ENCODE data around the gene RAMP1.

The RAMP1 gene

DNA sequence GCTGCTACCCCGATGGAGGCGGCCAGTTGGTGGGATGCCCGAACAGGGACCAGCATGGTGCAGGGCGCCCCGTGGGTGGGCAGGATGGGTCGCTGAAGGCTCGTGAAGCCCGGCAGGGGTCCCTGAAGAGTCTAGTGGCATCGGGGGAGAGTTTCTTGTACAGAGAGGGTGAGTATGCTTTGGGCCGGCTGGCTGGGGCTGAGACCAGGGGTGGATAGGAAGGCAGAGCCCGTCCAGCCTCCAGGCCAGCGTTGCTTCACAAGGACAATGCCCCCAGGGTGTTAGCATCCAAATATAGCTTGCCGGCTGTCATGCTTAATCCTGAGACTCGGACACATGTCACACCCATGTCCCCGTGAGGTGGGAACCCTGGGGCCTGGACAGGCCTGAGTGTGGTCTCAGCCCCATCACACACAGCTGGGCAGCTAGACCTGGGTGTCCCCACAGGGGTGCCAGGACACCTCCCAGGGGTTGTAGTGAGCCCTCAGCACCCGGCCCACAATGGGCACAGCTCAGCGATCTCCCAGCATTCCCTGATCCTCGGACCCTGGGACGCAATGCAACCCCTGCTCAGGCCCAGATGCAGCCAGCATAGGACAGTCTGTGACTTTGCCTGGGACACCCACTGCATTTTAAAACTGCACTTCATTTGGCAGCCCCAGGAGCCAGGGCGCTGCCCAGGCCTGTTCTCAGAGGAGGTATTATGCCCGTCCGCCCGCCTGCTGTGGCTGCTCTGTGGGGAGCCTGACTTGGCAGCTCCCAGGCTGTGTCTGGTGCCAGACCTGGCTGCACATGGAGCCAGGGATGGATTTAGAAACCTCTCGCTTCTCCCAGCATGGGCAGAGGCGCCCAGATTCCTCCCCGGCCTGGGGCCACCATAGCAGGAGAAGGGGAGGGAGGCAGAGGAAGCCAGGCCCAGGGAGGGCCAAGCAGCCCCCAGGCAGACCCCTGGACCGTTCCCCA lies 36.4 kb downstream of the RAMP1 start:
- no peak for DNase-seq (ENCODE audit: low read depth in 2 of 2)

DNA sequence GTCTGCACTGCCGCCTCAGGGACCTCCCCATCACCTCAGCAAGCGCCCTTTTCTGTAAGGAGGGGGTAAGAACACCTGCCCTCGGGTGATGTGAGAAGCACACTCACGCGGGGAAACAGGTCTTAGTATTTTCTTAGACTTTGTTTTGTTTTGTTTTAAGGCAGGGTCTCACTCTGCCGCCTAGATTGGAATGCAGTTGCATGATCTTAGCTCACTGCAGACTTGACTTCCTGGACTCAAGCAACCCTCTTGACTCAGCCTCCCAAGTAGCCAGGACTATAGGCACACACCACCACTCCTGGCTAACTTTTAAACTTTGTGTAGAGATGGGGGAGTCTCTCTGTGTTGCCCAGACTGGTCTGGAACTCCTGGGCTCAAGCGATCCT lies 37.1 kb downstream of the RAMP1 start:
- no peak for DNase-seq (ENCODE audit: low read depth in 2 of 2)

DNA sequence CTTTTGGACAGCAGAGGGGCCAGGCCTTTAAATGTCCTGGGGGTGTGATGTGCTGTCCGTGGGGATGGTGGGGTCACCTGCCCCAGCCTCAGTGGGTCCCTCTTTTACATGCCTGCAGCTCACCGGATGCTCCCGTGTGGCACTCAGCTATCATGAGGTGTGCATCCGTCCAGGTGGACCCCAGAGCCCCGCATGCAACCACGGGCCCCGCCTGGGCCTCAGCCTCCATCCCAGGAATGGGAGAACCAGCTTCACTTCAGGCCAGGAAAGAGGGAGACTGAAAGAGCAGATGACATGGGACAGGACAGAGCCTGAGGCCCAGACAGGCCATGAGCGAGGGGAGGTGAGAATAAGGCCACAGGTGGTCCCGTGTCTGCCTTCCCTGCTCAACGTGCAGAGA lies 37.5 kb downstream of the RAMP1 start:
- DNase-seq (ENCODE audit: low read depth in 2 of 2): no peak

DNA sequence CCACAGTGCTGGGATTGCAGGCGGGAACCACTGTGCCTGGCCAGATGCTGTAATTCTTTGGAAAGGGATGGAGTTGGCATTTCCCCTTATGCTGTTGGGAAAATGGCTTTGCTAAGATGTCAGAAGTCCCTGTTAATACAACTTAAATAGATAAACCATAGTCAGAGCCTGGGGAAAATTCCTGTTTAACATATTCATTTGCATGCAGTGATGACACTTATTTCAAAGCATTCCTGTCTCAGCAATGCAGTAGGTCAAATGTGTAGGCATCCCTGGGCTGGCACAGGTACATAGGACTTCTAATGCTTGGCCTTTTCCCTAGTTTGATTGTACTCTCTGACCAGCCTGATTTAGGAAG lies 38.6 kb downstream of the RAMP1 start:
- no peak for DNase-seq (ENCODE audit: low read depth in 2 of 2)

DNA sequence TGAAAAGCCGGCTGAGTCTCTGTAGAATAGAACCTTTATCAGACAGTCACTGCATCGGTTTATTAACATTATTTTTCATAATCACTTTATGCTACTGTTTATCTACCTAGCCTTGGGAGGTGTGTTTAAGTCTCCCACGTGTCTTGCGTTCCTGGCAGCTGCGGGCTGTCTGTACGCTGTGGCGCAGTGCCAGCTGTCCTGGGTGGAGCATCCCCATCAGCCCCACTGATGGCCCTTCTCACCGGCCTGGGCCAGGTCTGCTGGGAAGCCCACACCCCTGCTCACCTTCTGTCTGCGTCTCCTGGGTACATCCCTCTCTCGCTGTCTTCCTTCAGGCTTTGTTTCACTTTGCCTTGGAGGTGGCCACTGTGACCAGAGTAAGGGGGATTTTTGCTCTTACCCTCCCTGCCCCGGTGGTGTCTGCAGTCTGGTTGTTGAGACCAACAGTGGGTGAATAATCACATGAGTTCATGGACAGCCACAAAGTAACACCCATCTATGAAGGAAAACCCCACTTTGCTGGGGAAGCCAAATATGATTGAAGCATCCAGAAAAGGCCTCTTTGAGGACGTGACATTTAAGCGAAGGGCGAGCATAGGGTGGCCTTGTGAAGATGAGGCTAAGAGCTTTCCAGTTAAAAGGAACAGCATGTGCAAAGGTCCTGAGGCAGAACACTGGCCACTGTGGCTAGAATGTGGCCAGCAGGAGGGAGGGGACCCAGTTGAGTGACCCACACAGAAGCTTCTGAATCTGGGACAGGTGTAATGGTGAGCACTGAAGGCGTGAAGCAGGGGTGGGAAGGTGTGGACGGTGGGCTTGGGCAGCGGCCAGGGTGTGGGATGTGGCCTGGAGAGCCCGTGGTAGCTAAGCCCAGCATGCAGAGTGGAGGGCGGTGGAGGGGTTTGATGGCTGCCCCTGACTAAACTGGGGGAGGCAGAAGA lies 41.7 kb downstream of the RAMP1 start:
- DNase-seq (ENCODE audit: low read depth in 2 of 2): no peak

DNA sequence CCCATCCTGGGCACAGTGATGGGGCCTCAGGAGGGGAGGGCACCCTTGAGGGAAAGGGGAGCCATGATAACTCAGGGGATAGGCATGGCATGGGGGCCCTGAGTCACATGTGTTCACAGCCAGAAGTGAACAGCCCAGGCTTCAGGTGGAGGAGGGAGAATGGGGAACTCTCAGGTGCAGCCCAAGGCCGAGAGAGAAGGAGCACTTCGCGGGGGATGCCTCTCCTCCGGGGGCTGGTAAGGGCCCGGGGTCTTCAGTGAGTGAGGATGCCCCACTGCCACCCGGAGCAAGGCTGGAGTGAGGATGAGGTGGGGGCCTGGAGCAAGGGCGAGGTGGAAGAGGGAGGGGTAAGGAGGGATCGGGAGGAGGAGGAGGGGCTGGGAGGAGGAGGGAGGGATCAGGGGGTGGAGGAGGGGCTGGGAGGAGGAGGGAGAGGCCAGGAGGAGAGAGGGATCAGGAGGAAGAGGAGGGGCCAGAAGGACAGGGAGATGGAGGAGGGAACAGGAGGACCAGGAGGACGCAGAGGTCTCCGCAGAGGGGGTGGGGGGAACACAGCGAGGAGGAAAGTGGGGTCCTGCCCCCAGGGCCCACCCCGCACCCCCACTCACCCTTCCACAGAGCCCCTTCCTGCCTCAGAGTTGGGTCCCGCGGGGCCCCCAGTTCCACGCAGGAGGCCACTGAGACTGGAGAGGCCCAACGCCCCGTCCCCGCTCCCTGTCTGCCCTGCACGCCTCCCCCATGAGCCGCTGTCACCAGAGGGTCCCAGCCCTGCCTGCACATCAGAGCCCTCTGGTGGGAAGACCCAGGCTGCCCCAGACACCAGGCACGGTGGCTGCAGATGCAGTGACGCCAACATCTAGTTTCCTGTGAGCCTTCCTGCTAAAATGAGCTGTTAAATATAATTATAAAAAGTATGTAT lies 42.8 kb downstream of the RAMP1 start:
- DNase-seq (ENCODE audit: low read depth in 2 of 2): no peak

DNA sequence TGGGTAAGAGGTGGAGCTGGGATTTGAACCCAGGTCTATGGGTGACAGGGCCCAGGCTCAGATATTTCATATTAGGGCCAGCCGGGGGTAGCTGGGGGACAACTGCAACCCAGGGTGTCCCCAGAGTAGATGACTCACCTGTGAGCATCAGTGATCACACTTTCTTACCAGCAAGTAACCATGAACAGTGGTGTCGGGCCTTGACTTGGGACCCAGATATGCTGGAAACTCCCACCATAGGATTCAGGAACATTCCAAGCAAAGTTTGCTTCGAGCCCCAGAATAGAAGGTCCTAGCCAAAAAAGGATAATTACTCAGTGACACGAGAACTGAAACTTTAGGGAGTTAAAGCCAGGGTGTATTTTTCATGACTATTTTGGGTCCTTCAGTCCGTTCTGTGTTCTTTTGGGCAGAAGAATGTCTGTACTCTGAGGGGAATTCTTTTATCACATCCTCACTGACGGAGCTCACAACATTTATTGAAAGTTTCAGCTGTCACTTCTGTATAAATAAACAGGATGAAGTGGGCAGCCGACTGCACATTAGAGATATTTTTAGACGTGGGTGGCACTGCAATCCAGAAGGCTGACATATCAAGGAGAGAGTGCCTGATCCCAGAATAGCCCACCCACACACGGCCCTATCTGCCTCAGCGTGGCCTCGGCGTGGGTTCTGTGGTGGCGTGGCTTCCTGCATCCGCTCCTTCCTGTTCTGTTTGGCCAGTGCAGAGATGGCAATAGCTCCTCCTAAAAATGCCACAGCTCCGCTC lies 45.6 kb downstream of the RAMP1 start:
- no peak for DNase-seq (ENCODE audit: low read depth in 2 of 2)

DNA sequence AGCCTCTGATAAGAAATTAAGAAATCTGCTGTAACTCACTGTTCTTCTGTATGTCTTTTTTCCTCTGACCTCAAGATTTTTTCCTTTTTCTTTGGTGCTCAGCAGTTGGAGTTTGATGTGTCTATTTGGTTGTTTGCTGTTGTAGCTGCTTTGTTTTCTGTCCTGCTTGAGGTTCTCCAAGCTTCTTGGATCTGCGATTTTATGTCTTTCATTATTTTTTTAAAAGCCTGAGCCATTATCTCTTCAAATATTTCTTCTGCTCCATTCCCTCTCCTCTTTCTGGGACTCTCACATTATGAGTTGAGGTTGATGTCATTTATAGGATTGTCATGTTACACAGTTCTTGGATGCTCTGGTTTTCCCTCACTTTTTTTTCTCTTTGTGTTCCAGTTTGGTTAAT lies 47.7 kb downstream of the RAMP1 start:
- no peak for DNase-seq (ENCODE audit: low read depth in 2 of 2)

DNA sequence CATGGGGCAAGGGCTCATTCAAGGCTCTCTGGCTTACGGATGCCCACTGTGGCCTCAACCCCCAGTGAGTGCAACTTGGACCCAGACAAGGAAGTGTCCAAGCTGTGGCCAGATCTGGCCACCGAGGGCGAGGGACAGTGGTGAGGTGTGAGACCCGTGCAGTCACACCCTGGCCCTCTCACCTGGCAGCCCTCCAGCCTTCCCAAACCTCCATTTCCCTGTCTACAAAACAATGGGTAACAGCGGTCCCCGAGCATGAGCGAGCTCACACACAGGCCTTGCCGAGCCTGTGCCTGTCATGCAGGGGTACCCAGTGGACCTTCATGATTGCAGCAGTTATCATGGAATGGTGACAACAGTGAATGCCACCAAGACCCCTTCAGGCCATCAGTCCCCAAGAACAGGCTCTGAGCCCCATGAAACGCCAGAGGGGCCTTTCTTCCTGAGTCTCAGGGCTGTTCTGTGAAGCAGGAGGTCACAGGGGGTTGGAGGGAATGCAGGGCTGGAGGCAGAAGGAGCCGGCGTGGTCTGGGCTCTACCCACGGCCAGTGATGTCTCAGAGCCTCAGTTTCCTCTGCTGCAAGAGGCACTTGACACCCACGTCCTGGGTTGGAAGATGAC lies 49.8 kb downstream of the RAMP1 start:
- DNase-seq (ENCODE audit: low read depth in 2 of 2): no peak

DNA sequence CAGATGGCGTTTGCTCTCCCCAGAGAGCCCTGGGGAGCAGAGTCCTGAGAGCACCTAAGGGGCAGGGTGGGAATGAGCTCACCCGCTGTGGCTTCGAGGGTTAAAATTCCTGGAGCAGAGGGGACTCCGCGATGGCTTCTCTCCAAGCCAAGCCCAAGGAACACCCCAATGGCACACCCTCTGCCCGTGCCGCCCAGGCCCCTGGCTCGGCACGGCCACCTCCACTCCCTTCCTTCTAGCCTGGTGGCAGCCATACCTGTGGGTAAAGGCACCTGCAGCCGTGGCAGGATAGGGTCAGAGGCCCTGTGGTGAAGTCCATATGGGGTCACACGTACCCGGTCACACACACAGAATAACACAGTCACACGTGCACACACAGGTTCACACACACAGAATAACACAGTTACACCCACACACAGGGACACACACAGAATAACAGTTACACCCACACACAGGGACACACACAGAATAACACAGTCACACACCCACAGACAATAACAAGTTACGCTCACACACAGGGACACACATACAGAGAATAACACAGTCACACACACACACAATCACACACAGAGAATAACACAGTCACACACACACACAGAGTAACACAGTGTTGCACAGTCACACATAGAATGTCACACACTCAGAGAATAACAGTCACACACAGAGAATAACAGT lies 50.5 kb downstream of the RAMP1 start:
- DNase-seq (ENCODE audit: low read depth in 2 of 2): no peak

DNA sequence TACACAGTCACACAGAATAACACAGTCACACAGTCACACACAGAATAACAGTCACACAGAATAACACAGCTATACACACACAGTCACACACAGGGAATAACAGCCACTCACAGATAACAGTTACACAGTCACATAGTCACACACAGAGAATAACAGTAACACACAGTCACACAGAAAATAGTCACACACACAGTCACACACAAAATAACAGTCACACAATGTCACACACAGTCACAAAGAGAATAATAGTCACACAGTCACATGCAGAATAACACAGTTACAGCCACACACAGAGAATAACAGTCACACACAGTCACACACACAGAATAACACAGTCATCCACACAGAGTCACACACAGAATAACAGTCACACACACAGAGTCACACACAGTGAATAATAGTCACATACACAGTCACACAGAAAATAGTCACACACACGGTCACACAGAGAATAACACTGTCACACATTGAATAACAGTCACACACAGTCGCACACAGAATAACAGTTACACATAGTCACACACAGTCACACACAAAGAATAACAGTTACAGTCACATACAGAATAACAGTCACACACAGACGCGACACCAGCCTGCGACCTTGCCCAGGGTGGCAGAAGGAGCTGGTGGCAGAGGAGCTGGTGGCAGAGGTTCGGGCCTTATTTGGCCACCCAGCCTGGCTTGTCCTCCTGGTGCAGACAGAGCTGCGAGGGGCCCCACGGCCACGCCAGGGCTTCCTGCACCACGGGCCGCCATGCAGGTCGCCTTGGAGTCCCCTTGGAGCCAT lies 51.3 kb downstream of the RAMP1 start:
- DNase-seq (ENCODE audit: low read depth in 2 of 2): no peak

DNA sequence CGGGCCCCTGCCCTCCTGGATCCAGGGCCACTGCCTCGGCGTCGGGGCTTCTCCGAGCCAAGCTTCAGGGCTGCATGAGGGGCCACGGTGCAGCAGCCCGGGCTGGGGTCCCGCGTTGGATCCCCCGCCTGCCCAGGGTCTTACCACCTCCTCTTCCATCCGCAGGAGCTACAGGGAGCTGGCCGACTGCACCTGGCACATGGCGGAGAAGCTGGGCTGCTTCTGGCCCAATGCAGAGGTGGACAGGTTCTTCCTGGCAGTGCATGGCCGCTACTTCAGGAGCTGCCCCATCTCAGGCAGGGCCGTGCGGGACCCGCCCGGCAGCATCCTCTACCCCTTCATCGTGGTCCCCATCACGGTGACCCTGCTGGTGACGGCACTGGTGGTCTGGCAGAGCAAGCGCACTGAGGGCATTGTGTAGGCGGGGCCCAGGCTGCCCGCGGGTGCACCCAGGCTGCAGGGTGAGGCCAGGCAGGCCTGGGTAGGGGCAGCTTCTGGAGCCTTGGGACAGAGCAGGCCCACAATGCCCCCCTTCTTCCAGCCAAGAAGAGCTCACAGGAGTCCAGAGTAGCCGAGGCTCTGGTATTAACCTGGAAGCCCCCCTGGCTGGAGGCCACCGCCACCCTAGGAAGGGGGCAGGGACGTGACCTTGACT lies 52.1 kb downstream of the RAMP1 start:
- no peak for DNase-seq (ENCODE audit: low read depth in 2 of 2)

DNA sequence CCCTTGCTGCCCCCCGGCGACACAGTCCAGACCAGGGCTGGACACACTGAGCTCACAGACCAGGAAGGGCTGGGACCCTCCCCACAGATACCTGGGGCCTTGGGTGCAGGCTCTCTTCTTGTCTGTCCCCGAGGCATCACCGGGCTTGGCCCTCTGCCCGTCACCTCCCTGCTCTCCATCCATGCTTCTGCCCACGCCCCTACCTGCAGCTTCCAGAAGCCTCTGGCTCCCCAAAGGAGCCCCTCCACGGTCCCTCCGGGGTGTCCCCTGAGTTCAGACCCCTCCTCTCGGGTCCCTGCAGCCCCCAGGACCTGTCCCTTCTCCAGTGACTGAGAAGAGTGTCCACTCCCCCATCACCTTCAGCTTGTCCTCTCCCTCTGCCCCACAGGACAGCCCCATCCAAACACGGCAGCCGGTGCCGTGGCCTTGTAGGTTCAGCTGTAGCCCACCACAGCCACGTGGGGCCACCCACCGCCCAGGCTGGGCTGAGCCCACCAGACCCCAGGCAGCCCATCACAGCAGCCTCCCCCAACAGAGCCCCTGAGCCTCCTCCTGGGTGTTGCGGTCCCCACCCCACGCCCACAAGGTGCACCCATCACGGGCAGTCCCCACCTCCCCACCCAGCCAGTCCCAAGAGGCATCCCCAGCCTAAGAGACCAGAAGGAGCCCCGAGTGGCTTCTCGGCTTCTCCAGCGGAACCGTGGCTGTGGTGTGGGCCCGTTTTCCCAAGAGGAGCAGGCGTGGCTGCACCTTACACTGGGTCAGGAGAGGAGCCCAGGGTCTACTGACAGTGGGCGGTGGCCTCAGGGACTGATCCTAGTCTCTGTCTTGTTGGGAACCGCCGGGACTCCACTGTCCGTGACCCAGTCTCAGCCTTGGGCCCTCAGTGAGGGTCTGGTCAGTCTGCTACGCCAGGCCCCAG lies 53.1 kb downstream of the RAMP1 start:
- DNase-seq (ENCODE audit: low read depth in 2 of 2): no peak

DNA sequence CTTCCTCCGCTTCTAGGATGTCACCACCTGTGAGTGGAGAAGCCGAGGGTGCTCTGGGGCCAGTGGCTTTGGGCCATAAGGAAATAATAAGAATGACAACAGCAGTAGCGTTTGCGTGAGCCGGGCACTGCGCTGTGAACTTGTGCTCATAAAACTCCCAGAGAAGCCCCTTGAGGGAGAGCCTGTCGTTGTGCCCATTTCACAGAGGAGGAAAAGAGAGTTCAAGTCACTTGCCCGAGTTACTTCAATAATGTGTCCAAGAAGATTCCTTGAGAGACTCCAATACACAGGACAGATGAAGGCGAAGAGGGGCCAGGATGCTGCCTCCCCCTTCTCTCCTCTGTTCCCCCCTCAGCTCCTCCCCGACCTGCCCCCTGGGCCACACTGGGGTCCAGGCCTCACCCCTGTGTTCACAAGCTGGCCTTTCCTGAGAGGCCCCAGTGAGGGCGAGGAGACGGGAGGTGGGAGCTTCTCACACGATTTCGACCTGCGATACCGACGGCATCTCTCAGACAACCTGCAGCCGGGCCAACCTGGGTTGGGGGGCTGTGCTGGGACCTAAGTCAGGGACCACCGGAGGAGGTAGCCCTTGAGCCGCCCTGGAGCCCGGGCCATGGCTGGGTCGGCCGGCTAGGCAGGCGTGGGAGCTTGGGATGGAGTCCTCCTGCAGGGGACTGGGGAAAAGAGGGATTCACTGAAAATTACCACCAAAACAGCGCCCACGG lies 53.9 kb downstream of the RAMP1 start:
- no peak for DNase-seq (ENCODE audit: low read depth in 2 of 2)

DNA sequence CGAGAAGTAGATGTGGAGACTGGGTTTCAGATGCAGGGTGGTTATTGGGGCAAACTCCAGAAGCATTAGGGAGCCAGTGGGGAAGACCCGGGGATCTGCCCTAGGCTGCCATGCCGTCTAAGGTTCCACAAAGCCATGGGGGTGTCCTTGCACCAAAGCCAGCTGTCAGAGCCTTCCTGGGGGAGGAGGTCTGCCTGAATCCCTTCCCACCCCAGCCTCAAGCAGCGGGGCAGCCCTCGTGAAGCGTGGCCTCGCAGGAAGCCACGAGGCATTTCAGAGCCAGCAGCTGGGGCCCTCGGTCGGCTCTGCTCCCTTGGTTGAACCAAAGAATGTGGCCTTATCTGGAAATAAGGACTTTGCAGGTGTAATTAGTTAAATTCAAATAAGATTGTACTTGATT lies 56.2 kb downstream of the RAMP1 start:
- DNase-seq (ENCODE audit: low read depth in 2 of 2): no peak

DNA sequence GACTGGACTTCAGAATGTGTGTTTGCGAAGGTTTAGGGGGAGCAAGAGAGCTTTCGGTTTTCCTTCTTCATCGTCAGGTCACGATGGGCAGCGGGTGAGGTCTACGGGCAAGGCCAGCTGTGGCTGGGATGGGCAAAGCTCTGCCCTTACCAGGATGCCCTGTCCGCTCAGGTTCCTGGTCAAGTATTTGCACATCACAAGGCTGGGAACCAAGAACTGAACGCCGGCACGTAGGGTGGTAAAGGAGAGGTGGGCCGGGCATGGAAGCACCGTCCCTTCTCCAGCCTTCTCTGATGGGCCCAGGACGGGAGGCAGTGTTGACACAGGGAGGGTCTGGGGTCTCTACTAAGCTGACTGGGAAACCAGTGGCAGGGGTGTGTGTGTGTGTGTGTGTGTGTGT lies 56.9 kb downstream of the RAMP1 start:
- no peak for DNase-seq (ENCODE audit: low read depth in 2 of 2)

Data from stimulated activated CD8-positive, alpha-beta memory T cell treated with anti-CD3 and anti-CD28 coated beads, Interleukin-15, amount 100 ng/mL, for 4 hours (primary cell).